Measurements from ENCODE around the gene TRIM33. TPM values are rescaled to one million over a fixed set of nuclear protein-coding genes. Genes with fewer than 3 reads are reported as not detected.

The TRIM33 gene
- total RNA-seq, 4 donors from 2014 or later = 17.1 to 33.0 (median 25.3) TPM

DNA sequence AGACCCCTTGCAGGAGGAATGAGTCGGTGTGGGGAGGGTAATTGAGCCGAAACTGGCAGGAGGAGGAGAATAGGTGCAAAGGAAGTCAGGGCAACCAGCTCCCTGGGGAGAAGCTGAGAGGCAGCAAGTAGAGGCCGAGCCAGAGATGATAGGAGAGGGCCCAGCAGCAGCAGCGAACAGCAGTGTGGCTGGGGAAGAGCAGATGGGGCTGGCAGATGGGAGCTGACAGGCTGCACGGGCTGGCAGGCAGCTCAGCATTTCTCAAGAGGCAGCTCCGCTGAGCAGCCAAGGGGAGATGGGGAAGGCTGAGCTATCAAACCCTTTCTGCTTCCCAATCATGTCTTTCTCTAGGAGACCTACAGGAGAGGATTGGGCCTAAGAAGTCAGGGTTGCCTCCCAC, 158.2 kb downstream of the TRIM33 start:
- TF ChIP-seq, protein P1, sequence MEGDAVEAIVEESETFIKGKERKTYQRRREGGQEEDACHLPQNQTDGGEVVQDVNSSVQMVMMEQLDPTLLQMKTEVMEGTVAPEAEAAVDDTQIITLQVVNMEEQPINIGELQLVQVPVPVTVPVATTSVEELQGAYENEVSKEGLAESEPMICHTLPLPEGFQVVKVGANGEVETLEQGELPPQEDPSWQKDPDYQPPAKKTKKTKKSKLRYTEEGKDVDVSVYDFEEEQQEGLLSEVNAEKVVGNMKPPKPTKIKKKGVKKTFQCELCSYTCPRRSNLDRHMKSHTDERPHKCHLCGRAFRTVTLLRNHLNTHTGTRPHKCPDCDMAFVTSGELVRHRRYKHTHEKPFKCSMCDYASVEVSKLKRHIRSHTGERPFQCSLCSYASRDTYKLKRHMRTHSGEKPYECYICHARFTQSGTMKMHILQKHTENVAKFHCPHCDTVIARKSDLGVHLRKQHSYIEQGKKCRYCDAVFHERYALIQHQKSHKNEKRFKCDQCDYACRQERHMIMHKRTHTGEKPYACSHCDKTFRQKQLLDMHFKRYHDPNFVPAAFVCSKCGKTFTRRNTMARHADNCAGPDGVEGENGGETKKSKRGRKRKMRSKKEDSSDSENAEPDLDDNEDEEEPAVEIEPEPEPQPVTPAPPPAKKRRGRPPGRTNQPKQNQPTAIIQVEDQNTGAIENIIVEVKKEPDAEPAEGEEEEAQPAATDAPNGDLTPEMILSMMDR (IDR thresholded peaks at IDR 0.05 in 4 of 5, conservative IDR thresholded peaks at IDR 0.05 in 1 of 5) = no peak
- TF ChIP-seq POLR2A (IDR thresholded peaks at IDR 0.05) = no peak
- Histone ChIP-seq H3K4me1 (peaks cover 0 to 3% of the 10 kb centered on the region in 2 donors), H3K9me3 (no peaks in the 10 kb centered on the region), H3K27ac (no peak overlapping the region), H3K27me3 (no peaks in the 10 kb centered on the region), H3K4me3 (no peak overlapping the region), H3K36me3 (no peaks in the 10 kb centered on the region)
- no peak for ATAC-seq
- intact Hi-C loops (cut with DNase I; ENCODE audit: low total_unique reads) (no loop called here), in situ Hi-C loops (cut with MboI; ENCODE audit: low sequenced_read_pairs in 4 of 4) (no loop called here)
- no peak for DNase-seq

DNA sequence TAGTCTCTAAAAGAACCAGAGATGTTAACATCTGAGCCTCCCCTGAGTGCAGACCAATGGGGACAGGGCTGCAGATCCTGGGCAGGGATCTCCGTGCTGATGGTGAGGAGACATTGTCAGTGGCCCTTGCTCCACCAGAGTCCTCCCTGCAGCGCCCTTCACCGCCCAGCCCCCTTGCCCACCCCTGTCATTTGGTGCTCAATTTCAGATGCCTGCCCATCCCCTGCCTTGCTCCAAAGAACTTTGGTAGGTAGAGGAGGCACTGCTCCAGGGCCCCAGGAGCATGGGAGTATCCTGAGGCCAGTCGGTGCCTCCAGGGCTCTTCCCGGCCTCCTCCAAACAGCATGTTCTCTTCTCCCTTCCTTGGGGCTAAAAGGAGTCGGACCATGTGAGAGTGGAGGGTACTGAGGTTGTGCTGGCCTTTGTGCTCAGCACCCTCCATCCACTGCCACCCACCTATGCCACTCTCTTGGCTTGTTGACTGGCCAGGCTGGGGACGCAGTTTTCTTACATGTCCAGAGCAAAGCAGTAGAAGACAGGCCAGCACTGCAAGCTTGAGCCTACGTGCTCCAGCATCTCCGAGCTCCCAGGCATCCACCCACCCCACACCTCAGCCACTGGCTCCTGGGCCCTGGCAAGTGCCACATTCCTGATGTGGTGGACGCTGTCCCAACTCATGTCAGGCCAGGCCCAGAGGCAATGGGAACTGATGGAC, 160.1 kb downstream of the TRIM33 start:
- TF ChIP-seq POLR2A (IDR thresholded peaks at IDR 0.05) = no peak
- TF ChIP-seq, protein P1 (IDR thresholded peaks at IDR 0.05 in 4 of 5, conservative IDR thresholded peaks at IDR 0.05 in 1 of 5) = no peak
- in situ Hi-C loops (cut with MboI; ENCODE audit: low sequenced_read_pairs in 4 of 4) (no loop called here), intact Hi-C loops (cut with DNase I; ENCODE audit: low total_unique reads) (no loop called here)
- H3K9me3 ChIP-seq = no peaks in the 10 kb centered on the region
- ATAC-seq = no peak
- H3K27ac ChIP-seq = no peak overlapping the region
- peaks cover 5 to 9% of the 10 kb centered on the region in 2 donors for H3K4me1 ChIP-seq
- H3K36me3 ChIP-seq = no peaks in the 10 kb centered on the region
- H3K4me3 ChIP-seq = no peak overlapping the region
- no peaks in the 10 kb centered on the region for H3K27me3 ChIP-seq
- DNase-seq = no peak

DNA sequence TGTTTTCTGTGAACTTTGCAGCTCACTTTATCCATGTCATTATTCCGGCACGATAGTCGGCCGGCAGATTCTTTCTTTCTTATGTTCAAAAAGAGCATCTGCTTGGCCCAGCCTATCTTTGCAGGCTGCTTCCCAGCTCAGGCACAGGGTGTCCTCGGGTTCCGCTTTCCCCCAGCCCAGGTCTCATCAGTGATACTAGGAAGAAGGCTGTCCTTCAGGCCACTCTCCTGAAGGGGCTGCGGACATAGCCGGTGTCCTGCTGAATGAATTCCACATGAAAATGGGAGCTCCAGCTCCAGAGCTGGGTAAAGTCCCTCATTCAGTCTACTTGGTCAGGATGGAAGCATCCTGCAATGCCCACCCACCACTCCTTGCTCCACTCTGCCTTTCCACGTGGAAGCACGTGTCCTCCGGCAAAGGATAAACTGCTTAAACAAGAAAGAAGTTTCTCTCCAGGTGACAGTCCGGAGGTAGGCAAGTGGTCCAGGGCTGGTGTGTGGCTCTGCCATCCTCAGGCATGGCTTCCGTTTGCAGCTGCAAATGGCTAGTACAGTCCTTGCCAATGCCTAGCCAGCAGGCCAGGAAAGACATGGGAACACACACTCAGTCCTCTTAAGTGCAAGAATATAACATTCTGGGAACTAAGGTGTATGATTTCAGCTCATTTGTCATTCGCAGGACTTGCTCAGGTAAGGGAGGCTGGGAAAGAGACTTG, 161.0 kb downstream of the TRIM33 start:
- intact Hi-C loops (cut with DNase I; ENCODE audit: low total_unique reads) = loop anchor here (5.0 kb wide), 4 partner anchors 207 to 432 kb away; partner anchors contain the start of genes BCAS2 and SIKE1
- DNase-seq = no peak

DNA sequence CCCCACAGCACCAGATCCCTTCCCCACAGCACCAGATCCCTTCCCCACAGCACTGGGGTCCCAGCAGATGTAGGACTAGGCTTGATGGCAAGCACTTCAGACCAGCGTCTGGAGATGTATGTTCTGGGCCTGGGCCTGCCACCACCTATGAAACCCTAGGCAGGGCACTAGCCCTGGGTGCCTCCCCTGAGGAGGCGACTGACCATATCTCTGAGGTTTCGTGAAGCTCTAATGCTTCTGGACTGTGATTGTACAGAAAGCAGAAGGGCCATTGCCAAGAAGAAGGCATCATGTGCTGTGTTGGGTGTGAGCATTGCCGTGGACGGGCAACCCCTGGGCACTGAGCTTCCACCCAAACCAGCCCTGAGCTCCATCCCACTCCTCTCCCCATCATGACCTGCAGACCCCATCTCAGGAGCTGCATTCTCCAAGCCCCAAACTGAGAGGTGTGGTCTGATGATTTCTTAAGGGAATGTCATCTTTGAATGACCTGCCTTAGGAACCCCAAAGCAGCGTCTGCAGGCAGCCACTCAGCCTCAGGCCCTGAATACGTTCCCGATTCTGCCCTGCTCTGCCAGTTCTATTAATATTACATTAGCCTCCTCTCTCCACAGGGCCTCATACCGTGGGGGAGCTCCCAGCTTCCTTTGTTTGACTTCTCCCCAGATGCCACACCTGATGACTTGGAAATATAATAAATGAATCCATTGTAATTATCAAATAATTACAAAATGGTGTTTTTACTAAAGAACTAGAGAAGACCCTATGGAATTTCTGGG, 163.4 kb downstream of the TRIM33 start:
- in situ Hi-C loops (cut with MboI; ENCODE audit: low sequenced_read_pairs in 4 of 4) = loop anchor here in 1 of 4 donors (25.0 kb wide), 1 partner anchor 715 kb away; no protein-coding TSS in a partner anchor

More for the DNA sequence above, 161.0 kb downstream of the TRIM33 start:
- Histone ChIP-seq H3K4me1 (peaks cover 7 to 13% of the 10 kb centered on the region in 2 donors), H3K27ac (no peak overlapping the region), H3K36me3 (no peaks in the 10 kb centered on the region), H3K27me3 (no peaks in the 10 kb centered on the region), H3K4me3 (no peak overlapping the region), H3K9me3 (no peaks in the 10 kb centered on the region)
- in situ Hi-C loops (cut with MboI; ENCODE audit: low sequenced_read_pairs in 4 of 4) = loop anchor here in 1 of 4 donors (25.0 kb wide), 1 partner anchor 712 kb away; no protein-coding TSS in a partner anchor
- TF ChIP-seq, protein P1 (IDR thresholded peaks at IDR 0.05 in 4 of 5, conservative IDR thresholded peaks at IDR 0.05 in 1 of 5) = no peak
- no peak for TF ChIP-seq POLR2A (IDR thresholded peaks at IDR 0.05)
- no peak for ATAC-seq

More for the DNA sequence above, 163.4 kb downstream of the TRIM33 start:
- no peak overlapping the region for H3K4me3 ChIP-seq
- peaks cover 7 to 10% of the 10 kb centered on the region in 2 donors for H3K4me1 ChIP-seq
- H3K36me3 ChIP-seq = no peaks in the 10 kb centered on the region
- TF ChIP-seq POLR2A (IDR thresholded peaks at IDR 0.05) = no peak
- TF ChIP-seq, protein P1 (IDR thresholded peaks at IDR 0.05 in 4 of 5, conservative IDR thresholded peaks at IDR 0.05 in 1 of 5) = no peak
- intact Hi-C loops (cut with DNase I; ENCODE audit: low total_unique reads) = loop anchor here (2.0 to 5.0 kb wide), 7 partner anchors 210 to 705 kb away; partner anchors contain the start of genes BCAS2 and SIKE1
- H3K9me3 ChIP-seq = no peaks in the 10 kb centered on the region
- no peaks in the 10 kb centered on the region for H3K27me3 ChIP-seq
- DNase-seq (no peak), ATAC-seq (no peak)
- H3K27ac ChIP-seq = no peak overlapping the region
